Activated B cell treated with CpG ODN at 0.5 μM for 24 hours (primary cell): Measurements from ENCODE around the gene MRPS33. TPM values are rescaled to one million over a fixed set of nuclear protein-coding genes. Genes with fewer than 3 reads are reported as not detected.
"Not testable (repeated sequence)": the region's sequence is repeated elsewhere in the genome, so short reads cannot be mapped to it uniquely, and the experiment has no call there.

ENCODE experiments used
- ATAC-seq: fragments of 200-7000 bp; cut with Tn5 transposase; one replicate; pipeline ENCODE4 v1.10.0; 2021; ENCODE audit warnings: low read depth, mild to moderate bottlenecking, moderate library complexity
- CTCF ChIA-PET: fragments of 350-600 bp; sonication (Branson Sonifier 250); formaldehyde crosslinking; loops from one replicate; lab custom pipeline; 2021; ENCODE audit warnings: antibody characterized with exemption; lab: Charles Lee
- POLR2A ChIA-PET: fragments of 350-600 bp; sonication (Branson Sonifier 250); formaldehyde crosslinking; loops from one replicate; lab custom pipeline; 2021; ENCODE audit warnings: antibody characterized with exemption; lab: Charles Lee
- DNase-seq: peaks from one replicate; pipeline ENCODE4 v3.0.0; 2022
- H3K27ac Mint-ChIP-seq: one replicate; pipeline ENCODE4 v1.8.0; 2020; ENCODE audit warnings: mixed read lengths
- H3K27me3 Mint-ChIP-seq: one replicate; pipeline ENCODE4 v1.8.0; 2021; ENCODE audit warnings: mixed read lengths
- H3K36me3 Mint-ChIP-seq: one replicate; pipeline ENCODE4 v1.8.0; 2021; ENCODE audit warnings: low read depth, mixed read lengths
- H3K4me1 Mint-ChIP-seq: one replicate; pipeline ENCODE4 v1.8.0; 2021; ENCODE audit warnings: mixed read lengths
- H3K4me3 Mint-ChIP-seq: one replicate; pipeline ENCODE4 v1.8.0; 2020; ENCODE audit warnings: mild to moderate bottlenecking, mixed read lengths
- H3K9me3 Mint-ChIP-seq: one replicate; pipeline ENCODE4 v1.8.0; 2020; ENCODE audit warnings: mixed read lengths
- CTCF ChIP-seq: fragments of 200-600 bp; IDR thresholded peaks from one replicate; pipeline ENCODE4 v1.8.0; 2022; ENCODE audit warnings: antibody characterized with exemption, mild to moderate bottlenecking
- intact Hi-C: fragments of 100-400 bp; cut with micrococcal nuclease; formaldehyde crosslinking; loops from one replicate; pipeline ENCODE4 v1.15.1; 2024
- total RNA-seq: library from RNA; stranded (reverse); gene quantifications from 2 replicates; pipeline ENCODE4 v1.2.3, GENCODE V29; 2022

MRPS33 gene
- total RNA-seq, 1 donor from 2014 or later: 37.5 TPM

- intact Hi-C loops: no loop called here
- CTCF ChIA-PET: no interaction called here
These were observed 24.6 kb upstream of the MRPS33 start for GRCh38 chr7:141039376-141039775.

GRCh38 chr7:141038100-141038499 lies 23.3 kb upstream of the MRPS33 start:
- H3K27ac Mint-ChIP-seq, H3K4me1 Mint-ChIP-seq, DNase-seq, intact Hi-C loops, ATAC-seq, POLR2A ChIA-PET, H3K9me3 Mint-ChIP-seq, CTCF ChIA-PET, H3K4me3 Mint-ChIP-seq, H3K36me3 Mint-ChIP-seq: not testable (repeated sequence)
- H3K27me3 Mint-ChIP-seq: peaks cover 15% of the 10 kb centered on the region

More at GRCh38 chr7:141039376-141039775, 24.6 kb upstream of the MRPS33 start:
- DNase-seq (no peak), ATAC-seq (no peak)
- no peaks in the 10 kb centered on the region for H3K9me3 Mint-ChIP-seq
- H3K36me3 Mint-ChIP-seq: no peaks in the 10 kb centered on the region
- H3K4me1 Mint-ChIP-seq: no peaks in the 10 kb centered on the region
- H3K27ac Mint-ChIP-seq: no peak overlapping the region
- peaks cover 17% of the 10 kb centered on the region for H3K27me3 Mint-ChIP-seq
- no peak for TF ChIP-seq CTCF
- POLR2A ChIA-PET: no interaction called here
- H3K4me3 Mint-ChIP-seq: no peak overlapping the region

GRCh38 chr7:141032539-141033323 lies 18.0 kb upstream of the MRPS33 start:
- DNase-seq, H3K4me3 Mint-ChIP-seq, ATAC-seq, intact Hi-C loops, H3K36me3 Mint-ChIP-seq, H3K27ac Mint-ChIP-seq, H3K9me3 Mint-ChIP-seq, CTCF ChIA-PET, H3K4me1 Mint-ChIP-seq, POLR2A ChIA-PET: not testable (repeated sequence)
- peaks cover 26% of the 10 kb centered on the region for H3K27me3 Mint-ChIP-seq

GRCh38 chr7:141028767-141029166 lies 14.0 kb upstream of the MRPS33 start:
- H3K36me3 Mint-ChIP-seq: peaks cover 5% of the 10 kb centered on the region
- no peak overlapping the region for H3K27ac Mint-ChIP-seq
- ChIA-PET CTCF (no interaction called here), POLR2A (no interaction called here)
- intact Hi-C loops: no loop called here
- H3K27me3 Mint-ChIP-seq: peaks cover 41% of the 10 kb centered on the region
- ATAC-seq (no peak), DNase-seq (no peak)
- no peaks in the 10 kb centered on the region for H3K4me1 Mint-ChIP-seq
- H3K9me3 Mint-ChIP-seq: peaks cover 12% of the 10 kb centered on the region
- H3K4me3 Mint-ChIP-seq: no peak overlapping the region
- TF ChIP-seq CTCF: no peak

GRCh38 chr7:141027043-141027442 lies 12.3 kb upstream of the MRPS33 start:
- TF ChIP-seq CTCF: no peak
- POLR2A ChIA-PET: no interaction called here
- H3K4me1 Mint-ChIP-seq: no peaks in the 10 kb centered on the region
- DNase-seq: no peak
- intact Hi-C loops: no loop called here
- H3K27me3 Mint-ChIP-seq: peaks cover 42% of the 10 kb centered on the region
- CTCF ChIA-PET: no interaction called here
- peaks cover 16% of the 10 kb centered on the region for H3K9me3 Mint-ChIP-seq
- H3K27ac Mint-ChIP-seq: no peak overlapping the region
- H3K4me3 Mint-ChIP-seq: no peak overlapping the region
- ATAC-seq: no peak
- peaks cover 5% of the 10 kb centered on the region for H3K36me3 Mint-ChIP-seq

- H3K9me3 Mint-ChIP-seq: peaks cover 16% of the 10 kb centered on the region
- CTCF ChIA-PET: no interaction called here
These were observed 9.9 kb upstream of the MRPS33 start for GRCh38 chr7:141024668-141025067.

More at GRCh38 chr7:141024668-141025067, 9.9 kb upstream of the MRPS33 start:
- TF ChIP-seq CTCF: no peak
- intact Hi-C loops: no loop called here
- Mint-ChIP-seq H3K27ac (no peak overlapping the region), H3K27me3 (peaks cover 40% of the 10 kb centered on the region), H3K4me1 (no peaks in the 10 kb centered on the region), H3K4me3 (no peak overlapping the region), H3K36me3 (peaks cover 5% of the 10 kb centered on the region)
- no peak for DNase-seq
- POLR2A ChIA-PET: no interaction called here
- ATAC-seq: no peak
